Measurements from ENCODE around the gene BPHL.
"Not testable (repeated sequence)": the region's sequence is repeated elsewhere in the genome, so short reads cannot be mapped to it uniquely, and the experiment has no call there.

BPHL gene

GRCh38 chr6:3124667-3125066 lies 6.2 kb downstream of the BPHL start:
- DNase-seq = no peak

GRCh38 chr6:3125815-3126214 lies 7.3 kb downstream of the BPHL start:
- no peak for DNase-seq

DNA sequence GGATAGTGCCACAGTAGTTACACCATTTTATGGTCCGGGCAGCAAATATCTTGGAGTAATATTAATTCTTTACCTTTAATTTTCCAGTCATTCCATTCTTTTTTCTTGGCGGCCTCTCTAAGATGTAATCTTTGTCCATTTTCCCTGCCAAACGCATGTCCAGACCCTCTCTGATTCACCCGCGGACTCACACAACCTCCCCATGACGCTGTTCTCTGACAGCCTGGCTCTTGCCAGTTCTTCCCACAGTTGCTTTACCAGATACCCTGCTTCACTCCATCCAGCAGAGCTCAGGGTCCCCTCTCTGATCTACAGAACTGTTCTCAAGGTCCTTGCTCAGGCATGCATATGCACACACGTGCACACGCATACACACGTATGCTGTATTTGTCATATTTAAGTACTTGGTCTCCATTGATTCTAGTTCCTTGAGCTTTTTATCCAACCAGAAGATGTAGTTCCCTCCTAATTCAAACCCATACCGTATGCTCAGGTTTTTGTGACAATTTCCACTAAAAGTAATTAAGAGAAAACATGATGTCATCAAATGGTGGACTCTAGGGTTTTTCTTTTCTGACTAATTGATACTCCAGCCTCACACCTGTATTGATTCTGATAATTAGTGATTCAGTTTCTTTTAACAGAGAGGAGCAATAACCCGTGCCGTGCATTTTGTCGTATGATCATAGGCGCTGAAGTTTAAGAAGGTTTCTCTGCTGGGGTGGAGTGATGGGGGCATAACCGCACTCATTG lies 10.0 kb downstream of the BPHL start:
- no peak for DNase-seq

- no peak for DNase-seq
These were observed 13.2 kb downstream of the BPHL start for GRCh38 chr6:3131695-3132094.

DNA sequence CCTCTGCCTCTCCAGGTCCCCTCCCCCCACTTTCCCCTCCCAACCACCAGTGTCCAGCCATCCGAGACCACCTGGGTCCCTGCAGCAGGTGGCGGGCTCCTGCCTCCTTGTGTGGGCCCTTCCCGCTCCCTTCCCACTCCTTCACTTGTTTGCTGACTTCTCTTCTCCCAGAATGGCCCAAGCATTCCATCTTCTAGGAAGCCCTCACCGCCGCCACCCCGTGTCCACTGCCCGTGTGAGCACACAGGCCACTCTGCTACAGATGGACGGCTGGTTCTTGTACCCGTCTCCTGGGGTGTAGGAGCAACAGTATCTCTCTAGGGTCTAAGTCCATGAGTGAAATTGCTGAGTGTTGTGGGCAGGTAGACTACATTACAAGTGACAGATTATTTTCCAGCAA lies 15.0 kb downstream of the BPHL start:
- no peak for DNase-seq

GRCh38 chr6:3135668-3136291 lies 17.3 kb downstream of the BPHL start:
- no peak for DNase-seq

DNA sequence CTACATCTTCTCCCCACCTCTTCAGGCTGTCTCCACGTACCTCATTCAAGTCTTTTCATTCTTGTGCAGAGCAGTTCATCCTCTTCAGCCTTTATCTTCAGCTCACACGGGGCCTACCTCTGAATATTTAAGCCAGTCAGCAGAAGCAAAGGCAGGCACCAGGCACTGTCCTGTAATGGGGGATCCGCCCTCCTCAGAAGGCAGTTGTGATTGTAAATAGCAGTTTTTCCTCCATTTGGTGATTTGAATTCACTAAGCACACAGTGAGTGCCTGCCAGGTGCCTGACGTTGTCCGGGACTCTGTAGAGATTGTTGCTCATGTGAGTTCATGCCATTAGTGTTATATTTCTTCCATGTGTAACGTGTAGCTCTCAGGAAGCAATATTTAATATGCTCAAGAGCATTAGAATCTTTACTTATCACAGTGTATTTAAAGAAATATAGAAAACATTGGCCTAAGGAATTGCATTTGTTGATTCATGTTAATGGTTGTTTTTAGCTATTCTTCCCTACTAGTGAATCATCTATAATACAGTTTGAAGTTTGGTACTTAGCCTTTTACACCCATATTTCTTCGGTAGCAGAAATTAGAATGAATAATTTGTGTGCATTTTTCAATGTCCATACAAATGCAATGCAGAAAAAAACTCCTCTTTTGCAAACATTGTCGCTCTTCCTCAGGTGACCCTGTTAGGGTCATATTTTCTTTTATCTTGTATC lies 17.9 kb downstream of the BPHL start:
- DNase-seq = no peak

- no peak for DNase-seq
These were observed 18.7 kb downstream of the BPHL start for GRCh38 chr6:3137057-3137777.

DNA sequence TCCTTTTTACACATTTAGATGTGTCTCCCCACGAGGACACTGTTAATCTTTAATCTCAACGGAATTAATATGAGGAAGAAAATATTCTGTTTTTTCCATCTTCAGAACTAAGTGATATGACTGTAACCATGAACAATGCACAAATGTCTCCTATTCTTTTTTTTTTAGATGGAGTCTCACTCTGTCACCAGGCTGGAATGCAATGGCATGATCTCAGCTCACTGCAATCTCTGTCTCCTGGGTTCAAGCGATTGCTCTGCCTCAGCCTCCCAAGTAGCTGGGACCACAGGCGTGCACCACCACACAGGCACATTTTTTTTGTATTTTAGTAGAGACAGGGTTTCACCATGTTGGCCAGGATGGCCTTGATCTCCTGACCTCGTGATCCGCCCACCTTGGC lies 19.4 kb downstream of the BPHL start:
- DNase-seq = not testable (repeated sequence)

- DNase-seq = no peak
These were observed 19.8 kb downstream of the BPHL start for GRCh38 chr6:3138341-3138740.

DNA sequence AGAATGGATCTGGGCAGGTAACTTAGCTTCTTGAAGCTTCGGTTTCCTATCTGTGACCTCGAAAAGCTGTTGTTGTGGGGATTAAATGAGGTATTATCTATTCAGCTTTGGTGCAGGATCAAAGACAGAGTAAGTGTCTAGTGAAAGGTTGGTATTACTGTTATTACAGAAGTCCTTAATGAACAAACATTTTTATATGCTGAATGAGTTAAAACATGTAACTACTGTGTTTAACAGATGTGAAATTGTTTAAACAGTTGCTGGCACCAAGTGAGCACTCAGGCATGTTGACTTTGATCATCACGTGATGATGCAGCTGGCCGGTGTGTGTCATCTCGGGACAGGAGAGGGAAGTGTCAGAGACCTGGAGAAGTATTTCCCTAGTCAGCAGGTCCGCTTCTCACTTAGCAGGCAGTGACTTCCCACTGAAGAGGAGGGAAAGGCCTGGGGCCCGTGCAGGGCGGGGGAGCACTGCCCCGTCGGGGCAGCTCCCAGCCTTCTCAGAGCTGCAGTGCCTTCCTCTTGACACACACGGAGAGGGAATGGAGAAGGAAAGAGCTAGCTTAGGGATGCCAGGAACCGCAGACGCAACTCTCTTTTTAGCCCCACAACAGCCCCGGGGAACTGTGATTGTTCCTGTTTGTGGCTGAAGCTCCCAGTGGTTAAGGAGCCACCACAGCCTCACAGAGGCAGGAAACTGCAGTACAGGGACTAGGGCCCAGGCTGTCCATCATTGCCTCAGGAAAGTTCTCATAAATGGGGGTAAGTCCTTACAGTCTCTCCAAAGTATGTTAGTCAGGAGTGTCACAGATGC lies 20.8 kb downstream of the BPHL start:
- peak; percentile 92 for DNase-seq

- DNase-seq = no peak
These were observed 21.7 kb downstream of the BPHL start for GRCh38 chr6:3140201-3140600.

DNA sequence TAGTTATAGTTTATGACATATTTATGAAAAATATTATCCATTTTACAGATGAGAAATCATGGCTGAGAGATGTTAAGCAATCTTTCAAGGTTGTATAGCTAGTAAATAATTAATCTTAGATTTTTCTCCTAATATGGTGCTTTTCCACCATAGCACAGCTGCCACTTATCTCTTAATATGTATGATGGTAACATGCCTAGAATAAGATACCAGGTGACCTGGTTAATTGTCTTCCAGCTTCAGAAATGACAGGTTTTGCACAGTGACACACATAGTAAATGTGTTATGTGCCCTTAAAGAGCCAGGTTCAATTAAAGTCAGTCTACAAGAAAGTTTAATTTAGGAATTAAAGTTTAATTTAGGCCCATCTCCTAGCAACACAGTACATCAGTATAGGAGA lies 24.0 kb downstream of the BPHL start:
- no peak for DNase-seq

DNA sequence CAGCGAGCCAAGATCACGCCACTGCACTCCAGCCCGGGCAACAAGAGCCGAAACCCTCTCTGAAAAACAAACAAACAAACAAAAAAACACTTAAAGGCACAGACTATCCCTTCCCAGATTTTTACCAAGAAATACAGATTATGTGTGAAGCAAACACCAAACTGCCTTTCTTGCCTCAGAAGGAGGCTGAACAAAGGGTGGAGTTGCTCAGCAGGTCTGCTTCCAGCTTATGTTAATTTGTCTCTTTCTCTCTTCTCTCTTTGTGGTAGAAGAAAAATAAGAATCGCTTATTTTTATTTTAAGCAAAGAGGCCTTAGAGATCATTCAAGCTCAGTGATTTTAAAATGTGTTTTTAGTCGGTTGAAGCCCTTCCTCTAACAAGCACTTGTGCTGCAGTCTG lies 24.6 kb downstream of the BPHL start:
- no peak for DNase-seq

DNA sequence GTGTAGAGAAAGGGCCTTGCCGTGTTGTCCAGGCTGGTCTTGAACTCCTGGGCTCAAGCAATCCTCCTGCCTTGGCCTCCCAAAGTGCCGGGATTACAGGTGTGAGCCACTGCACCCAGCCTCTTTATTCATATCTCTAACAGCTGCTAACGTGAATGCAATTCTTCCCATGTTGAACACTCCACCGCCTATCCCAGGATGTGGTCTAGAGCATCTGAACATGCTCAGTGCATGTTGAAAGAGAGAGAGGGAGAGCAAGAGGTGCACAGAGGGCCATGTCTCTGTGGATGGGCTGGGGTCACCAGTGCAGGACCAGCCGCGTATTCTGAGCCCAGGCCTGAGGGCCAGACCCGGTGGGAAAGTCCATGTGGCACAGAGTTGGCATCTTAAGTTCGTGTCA lies 26.1 kb downstream of the BPHL start:
- no peak for DNase-seq

DNA sequence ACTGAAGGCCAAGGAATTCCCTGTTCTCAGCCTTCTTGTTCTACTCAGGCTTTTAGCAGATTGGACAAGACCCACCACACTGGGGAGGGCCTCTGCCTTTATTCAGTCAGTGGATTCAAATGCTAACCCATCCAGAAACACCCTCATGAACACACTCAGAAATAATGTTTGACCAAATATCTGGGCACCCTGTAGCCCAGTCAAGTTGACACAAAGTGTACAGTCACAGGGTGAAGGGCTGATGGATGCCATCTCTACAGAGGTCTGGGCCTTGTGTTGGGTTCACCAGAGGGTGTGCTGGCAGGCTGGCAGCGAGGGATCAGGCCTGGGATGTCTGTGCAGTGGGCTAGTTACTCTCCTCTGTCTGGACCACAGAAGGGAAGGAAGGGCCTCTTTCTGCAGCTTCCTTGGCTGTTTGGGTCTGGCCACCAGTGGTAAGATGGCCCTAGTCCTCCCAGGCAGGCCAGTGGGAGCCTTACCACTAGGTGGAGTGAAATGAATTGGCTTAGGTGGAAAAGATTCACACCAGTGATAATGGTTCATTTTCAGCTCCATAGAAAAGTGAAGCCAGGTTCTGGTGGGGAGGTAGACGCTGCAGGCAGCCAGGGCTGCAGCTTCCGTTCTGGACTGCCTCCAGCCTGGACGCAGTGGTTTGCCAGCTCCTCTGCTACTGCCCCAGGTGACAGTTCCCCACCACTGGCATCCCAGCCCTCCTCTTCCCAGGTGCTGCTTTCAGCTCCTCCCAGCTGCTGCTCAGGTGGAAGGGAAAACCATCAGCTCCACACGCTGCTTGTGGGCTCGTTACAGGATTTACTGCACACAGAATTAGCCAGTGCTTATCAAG lies 29.6 kb downstream of the BPHL start:
- peak; percentile 27 for DNase-seq

DNA sequence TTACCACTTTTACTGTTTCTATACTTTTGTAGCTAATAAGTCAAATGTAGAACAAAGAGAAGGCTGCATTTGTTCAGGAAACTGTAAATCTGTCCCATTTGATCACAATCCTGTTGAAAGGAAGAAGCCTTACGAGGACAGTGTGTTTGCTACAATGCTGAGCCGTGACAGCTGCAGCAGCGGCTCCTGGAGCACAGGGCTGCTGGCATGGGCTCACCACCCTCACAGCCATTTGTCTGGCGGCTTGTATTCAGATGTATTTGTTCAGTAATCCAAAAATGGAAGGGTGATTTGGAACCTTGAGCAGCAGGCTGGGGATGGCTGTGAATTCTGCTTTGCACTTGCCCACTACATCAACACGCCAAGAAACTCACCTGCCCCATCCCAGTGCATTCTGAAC lies 33.2 kb downstream of the BPHL start:
- DNase-seq = no peak

DNA sequence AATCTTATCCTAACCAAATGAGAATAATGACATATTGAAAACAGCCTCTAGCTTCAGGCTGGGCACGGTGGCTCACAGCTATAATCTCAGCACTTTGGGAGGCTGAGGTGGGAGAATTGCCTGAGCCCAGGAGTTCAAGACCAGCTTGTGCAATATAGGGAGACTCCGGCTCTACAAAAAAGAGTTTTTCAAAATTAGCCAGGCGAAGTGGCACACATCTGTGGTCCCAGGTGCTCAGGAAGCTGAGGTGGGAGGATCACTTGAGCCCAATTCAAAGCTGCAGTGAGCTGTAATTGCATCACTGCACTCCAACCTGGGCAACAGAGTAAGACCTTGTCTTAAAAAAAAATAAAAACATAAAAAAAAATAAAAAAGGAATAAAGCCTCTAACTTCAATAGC lies 34.2 kb downstream of the BPHL start:
- DNase-seq = no peak

DNA sequence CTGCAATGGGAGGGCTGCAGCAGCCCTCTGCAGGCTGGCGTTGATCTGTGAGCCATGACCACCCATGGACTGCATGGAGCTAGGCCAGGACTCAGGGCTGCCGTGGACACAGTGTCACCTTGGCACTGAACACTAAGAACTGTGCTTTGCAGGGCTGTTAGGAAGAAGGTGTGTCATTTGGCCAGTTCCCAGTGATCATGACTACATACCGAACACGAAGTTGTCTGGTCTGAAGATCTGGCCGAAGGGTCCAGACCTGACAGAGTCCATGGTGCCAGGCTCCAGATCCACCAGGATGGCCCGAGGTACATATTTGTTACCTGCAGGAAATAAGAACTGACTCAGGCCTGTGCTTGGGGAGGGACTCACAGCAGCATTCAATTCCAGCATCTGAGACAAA lies 36.9 kb downstream of the BPHL start:
- DNase-seq = not testable (repeated sequence)

- DNase-seq = peak; percentile 59
These were observed 37.9 kb downstream of the BPHL start for GRCh38 chr6:3156184-3157130.
